Panc1 (cell line): ENCODE measurements around the gene SUMF1.

Experiments
- CTCF ChIP-seq: fragments of 450-650 bp; IDR thresholded peaks from 2 replicates; pipeline ENCODE4 v1.5.1; 2017; ENCODE audit warnings: mild to moderate bottlenecking
- POLR2AphosphoS5 ChIP-seq: IDR thresholded peaks from 2 replicates; pipeline ENCODE4 v1.6.1; 2012; ENCODE audit warnings: mild to moderate bottlenecking, low read depth, low read length, moderate library complexity
- REST ChIP-seq, 2 experiments: IDR thresholded peaks; 2 replicates each; pipeline ENCODE4 v1.6.1; 2011 to 2012; ENCODE audit warnings: low read depth in 2 of 2, control low read depth in 1 of 2, low read length in 1 of 2, mild to moderate bottlenecking in 1 of 2, moderate library complexity in 1 of 2; ENCODE audit not compliant: insufficient read depth in 1 of 2
- SIN3A ChIP-seq: IDR thresholded peaks from 2 replicates; pipeline ENCODE4 v1.6.1; 2012; ENCODE audit warnings: low read depth, mild to moderate bottlenecking, low read length, moderate library complexity, borderline replicate concordance; ENCODE audit not compliant: insufficient read depth

- TF ChIP-seq CTCF, result no peak
- no peak for TF ChIP-seq POLR2AphosphoS5
- no peak for TF ChIP-seq SIN3A
- no peak for TF ChIP-seq REST (IDR thresholded peaks at IDR 0.05; ENCODE audit: insufficient read depth in 1 of 2, low read depth in 2 of 2, low read length in 1 of 2)
Measured at GRCh38 chr3:4362523-4362922, 104.5 kb downstream of the SUMF1 start.
